GM21360 (cell line): ENCODE measurements around the gene MRPL32.

Experiments
- ATAC-seq: cut with Tn5 transposase; IDR thresholded peaks from one replicate; pipeline ENCODE4 v1.9.1; 2021; ENCODE audit warnings: mild to moderate bottlenecking, moderate library complexity; ENCODE audit not compliant: unreplicated experiment

MRPL32 gene

DNA sequence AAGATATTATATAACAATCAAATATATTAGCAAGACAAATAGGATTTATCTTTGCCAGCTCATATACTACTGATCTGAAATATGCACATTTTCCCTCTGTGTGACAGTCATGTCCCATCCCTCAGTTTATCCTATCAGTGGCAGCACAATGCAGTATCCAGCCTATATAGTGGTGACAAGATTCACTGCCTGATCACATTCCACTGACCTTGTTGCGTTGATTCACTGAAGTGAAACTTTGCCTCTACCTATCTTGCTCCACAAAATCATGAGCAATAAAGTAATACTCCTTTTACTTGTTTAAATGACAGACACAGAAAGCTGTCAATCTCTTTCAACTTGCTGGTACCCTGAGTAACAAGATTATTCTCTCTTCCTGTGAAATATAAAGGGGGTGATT lies 6.5 kb upstream of the MRPL32 start:
- ATAC-seq: no peak

- no peak for ATAC-seq
Observed at GRCh38 chr7:42926204-42926603, 6.0 kb upstream of the MRPL32 start.

DNA sequence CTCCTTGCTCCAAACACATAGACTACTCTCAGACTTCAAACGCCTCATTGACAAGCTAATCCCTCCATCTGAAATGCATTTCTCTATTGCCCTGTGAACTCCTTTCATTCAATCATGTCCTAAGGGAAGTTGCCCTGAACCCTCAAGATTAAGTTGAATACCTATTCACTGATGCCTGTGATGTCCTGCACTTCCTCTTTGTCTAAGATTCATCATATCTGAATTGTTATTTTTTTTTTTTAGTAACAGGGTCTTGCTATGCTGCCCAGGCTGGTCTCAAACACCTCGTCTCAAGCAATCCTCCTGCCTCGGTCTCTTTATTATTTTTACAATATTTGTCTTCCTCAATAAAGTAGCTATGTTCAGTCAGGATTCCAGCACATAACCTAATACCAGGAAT lies 3.4 kb upstream of the MRPL32 start:
- ATAC-seq: no peak

DNA sequence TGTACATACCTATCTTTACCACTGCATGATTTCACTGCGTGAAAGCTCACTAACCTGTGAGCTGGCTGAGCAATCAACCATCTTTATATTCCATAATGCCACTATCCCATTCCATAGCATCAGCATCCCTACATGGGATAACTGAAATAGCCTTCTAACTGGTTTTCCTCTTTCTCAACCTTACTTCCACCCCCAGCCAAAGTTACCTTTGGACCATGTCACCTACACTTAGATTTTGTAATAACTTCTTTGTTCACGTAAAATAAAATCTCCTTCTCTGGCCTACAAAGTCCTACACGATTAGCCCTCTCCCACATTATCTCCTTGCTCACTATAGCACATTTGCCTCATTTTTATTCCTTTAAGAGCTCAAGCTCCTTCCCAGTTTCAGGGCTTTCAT lies 2.7 kb upstream of the MRPL32 start:
- no peak for ATAC-seq

DNA sequence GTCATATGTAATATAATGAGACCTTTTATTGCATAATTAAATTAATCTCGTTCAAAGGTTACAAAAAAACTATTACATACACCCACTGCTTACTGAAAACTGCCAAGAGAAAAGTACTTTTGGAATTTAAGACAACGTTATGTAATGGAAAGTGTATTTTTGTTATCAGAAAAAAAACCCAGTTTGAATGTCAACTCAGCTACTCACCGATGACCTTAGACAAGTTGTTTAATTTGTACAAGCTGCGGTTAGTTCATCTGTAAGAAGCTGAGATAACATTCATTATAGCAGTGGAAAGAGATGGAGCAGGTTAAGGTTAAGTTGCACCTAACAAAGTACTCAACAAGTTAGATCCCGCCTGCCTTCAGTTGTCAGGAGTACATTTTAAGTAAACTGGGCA lies 1.3 kb upstream of the MRPL32 start:
- no peak for ATAC-seq

- ATAC-seq: no peak
Observed at GRCh38 chr7:42931447-42931833, 736 bp upstream of the MRPL32 start.

- no peak for ATAC-seq
Observed at GRCh38 chr7:42932811-42933591, 825 bp downstream of the MRPL32 start.

GRCh38 chr7:42934291-42934690 lies 2.1 kb downstream of the MRPL32 start:
- ATAC-seq: no peak

- ATAC-seq: no peak
Observed at GRCh38 chr7:42935861-42936260, 3.7 kb downstream of the MRPL32 start.

GRCh38 chr7:42939457-42940240 lies 7.5 kb downstream of the MRPL32 start:
- ATAC-seq: no peak

DNA sequence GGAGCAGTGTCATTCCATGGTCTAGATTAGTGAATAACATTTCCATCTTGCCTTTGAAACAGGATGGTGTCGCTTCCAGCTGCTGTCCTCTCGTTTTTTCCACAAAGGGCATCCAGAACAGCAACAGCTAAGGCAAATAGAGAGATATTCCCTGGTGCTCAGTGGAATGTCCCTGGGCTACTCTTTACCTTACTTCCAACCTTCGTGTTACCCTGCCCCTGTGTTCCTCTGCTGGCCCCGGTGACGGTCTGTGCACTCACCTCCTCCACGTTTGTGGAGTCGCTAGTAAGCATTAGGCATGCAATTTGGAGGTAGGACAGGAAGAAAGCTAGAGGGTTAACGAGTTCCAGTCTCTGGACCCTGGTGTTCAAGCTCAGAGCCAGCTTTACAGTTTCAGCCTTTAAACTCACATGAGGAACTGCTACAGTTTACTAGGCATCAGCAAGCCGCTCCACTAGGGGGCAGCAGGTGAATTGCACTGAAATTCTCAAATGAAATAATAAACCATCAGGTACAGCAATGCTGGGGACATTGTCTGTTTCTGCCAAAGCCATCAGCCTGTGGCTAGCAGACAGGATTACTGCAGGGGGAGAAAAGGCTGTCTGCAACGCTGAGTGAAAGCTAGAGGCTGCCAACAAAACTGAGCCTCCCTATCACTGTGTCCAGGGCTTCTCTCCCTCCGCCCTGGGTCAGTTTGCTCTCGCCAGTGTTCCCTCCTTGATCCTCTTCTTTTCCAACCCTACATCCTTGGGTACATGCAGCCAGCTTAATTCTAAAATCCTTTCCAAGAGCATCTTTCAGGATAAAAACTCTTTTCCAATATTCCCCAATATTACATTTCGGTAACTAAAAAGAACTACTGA lies 9.0 kb downstream of the MRPL32 start:
- peak; percentile 52 for ATAC-seq

DNA sequence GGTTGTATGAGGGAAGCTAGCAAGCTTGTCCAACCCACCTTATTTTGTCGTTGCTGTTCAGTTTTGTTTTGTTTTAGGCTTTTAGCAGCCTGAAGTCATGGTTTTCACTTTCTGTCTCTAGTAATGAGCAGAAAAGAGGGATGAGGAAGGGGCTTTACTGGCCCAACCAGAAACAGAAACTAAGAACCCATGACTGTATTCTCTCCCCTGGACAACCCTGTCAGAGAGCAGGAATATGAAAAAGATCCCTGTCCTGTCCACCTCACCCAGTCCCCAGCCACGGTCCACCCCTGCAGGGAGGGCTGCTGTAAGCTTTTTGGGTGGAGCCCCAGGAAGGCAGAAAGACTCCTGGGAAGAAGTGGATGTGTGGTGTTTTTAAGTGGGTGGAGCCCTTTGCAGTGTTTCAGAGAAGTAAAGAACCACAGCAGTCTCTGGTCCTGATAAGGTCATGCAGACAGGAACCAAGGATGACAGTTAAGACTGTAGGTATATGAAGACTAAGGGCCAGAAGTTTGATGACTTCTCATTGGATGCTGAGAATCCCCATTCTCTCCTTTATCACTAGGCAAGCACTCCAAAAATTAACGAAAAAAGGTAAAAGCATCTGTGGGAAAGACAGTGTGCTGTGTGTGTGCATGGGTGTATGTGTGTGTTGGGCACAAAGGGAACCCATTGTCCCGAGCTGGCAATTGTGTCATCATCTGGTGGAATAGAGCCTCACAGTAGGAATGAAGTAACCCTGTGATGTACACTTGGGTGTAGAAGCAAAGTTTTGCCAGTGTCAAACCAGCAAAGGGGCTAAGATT lies 13.8 kb downstream of the MRPL32 start:
- no peak for ATAC-seq

DNA sequence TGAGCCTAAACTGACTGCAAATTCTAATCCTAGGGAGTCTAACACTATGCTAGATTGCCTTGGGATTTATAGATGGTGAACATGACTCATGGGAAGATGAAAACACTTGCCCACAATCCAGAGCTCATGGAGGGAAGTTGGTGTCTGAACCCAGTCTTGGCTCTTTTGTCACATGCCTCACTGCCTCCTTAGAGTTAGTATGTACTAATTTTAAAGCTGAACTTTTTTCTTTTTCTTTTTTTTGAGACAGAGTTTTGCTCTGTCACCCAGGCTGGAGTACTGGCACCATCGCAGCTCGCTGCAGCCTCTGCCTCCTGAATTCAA lies 14.4 kb downstream of the MRPL32 start:
- ATAC-seq: no peak

DNA sequence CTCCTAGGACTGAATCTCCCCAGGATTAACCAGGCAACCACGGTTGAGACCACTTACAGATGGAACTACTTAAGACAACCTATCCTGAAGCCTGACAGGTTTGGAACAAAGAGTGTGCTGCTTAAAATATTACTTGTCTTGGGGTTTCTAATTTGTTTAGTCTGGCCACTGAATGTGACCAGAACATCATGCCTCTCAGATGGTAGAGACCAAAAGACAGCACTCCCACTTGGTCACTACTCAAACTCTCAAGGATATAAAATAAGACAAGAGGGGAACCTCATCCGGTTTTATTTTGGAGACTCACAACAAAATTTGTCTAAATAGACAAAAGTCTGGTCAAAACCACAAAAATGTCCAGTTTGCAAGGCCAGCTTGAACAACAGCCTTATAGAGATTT lies 15.3 kb downstream of the MRPL32 start:
- no peak for ATAC-seq

DNA sequence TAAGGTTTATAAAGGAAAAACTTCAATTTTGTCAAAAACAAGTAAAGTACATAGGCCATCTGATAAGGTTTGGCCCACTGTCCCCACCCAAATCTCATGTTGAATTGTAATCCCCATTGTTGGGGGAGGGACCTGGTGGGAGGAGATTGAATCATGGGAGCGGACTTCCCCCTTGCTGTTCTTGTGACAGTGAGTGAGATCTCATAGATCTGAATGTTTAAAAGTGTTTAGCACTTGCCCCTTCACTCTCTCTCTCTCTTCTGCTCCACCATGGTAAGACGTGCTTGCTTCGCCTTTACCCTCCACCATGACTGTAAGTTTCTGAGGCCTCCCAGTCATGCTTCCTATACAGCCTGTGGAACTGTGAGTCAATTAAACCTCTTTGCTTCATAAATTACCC lies 18.2 kb downstream of the MRPL32 start:
- ATAC-seq: no peak

DNA sequence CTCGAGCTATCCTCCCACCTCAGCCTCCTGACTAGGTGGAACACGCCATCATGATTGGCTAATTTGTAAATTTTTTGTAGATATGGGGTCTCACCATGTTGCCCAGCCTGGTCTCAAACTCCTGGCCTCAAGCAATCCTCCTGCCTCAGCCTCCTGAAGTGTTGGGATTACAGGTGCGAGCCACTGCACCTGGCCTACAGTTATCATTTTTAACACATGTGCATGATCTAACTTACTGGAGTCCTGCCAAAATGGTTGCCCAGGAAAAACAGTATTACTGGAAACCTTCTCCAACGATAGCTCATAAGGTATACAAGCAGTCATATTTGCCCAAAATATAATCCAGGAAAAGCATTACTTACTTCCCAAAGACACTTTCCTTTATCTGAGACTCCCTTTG lies 20.2 kb downstream of the MRPL32 start:
- no peak for ATAC-seq

- no peak for ATAC-seq
Observed at GRCh38 chr7:42953994-42954393, 21.8 kb downstream of the MRPL32 start.

GRCh38 chr7:42956062-42956461 lies 23.9 kb downstream of the MRPL32 start:
- no peak for ATAC-seq

DNA sequence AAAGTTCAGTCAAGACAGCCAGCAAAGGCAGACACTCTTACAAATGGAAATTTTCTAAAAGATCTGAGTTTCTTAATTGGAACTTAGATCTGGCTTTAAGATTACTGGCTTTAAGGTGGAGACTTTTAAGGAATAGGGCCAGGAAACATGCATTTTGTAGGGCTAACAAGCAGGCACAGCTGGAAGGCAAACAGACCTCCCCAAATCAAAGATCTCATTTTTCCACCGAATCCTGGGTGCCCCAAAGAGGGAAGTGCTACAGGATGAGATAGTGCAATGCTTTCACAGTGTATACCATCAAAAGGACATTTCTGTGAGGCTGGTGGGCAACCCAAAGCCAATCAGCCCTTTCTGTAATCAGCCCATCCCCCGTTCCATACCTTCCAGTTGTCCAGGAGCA lies 27.4 kb downstream of the MRPL32 start:
- ATAC-seq: no peak

- ATAC-seq: no peak
Observed at GRCh38 chr7:42960762-42961161, 28.6 kb downstream of the MRPL32 start.

DNA sequence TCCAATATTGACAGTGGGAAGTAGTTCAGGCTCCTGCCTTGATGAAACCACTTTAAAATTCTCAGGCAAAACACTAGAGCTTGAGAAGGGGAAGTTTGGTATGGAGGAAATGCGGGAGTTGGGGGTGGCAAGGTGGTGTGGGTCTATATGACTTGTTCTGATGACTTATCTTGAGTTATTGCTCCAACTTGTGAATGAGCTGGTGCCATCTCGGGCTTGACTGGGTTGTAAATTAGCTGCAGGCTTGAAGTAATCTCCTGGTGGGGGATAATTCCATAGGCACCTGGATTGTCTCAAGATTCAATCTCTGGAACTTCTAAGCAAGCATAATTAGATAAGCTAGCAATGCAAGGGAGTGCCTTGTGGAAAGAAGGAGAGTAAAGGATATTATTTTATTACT lies 29.0 kb downstream of the MRPL32 start:
- no peak for ATAC-seq
